HepG2 (cell line): ENCODE measurements around the gene RERE. TPM values are rescaled to one million over a fixed set of nuclear protein-coding genes. Genes with fewer than 3 reads are reported as not detected.

ENCODE experiments used
- ATAC-seq: fragments of 200-7000 bp; cut with Tn5 transposase; 3 replicates; pipeline ENCODE4 v1.9.1; 2020; ENCODE audit warnings: mild to moderate bottlenecking, moderate library complexity
- BruUV-seq: library from RNA; stranded (reverse); fragments of 400-500 nt; replicated peaks from 2 replicates; lab custom pipeline; 2021; lab: Mats Ljungman, UMichigan
- CTCF ChIA-PET: fragments of 300-600 bp; formaldehyde crosslinking; extraction: SDS; loops from one replicate; lab custom pipeline; 2021; ENCODE audit warnings: low total read pairs, inconsistent platforms, low intra/inter-chr PET ratio; lab: Yijun Ruan, JAX
- POLR2A ChIA-PET: fragments of 350-600 bp; sonication (Branson Sonifier 250); formaldehyde crosslinking; loops from one replicate; lab custom pipeline; 2020; ENCODE audit warnings: antibody characterized with exemption, inconsistent platforms; lab: Yijun Ruan, JAX
- DNase-seq: peaks from one replicate; pipeline ENCODE4 v3.0.0-alpha.2; 2015; ENCODE audit warnings: low spot score
- FAIRE-seq: peaks from 3 replicates; lab custom pipeline; 2011; peaks lifted over from hg19 to GRCh38; lab: Jason Lieb, UNC
- H2AFZ ChIP-seq: one replicate; pipeline ENCODE4 v1.6.1; 2011; ENCODE audit warnings: low read length, inconsistent platforms
- H3K27ac ChIP-seq: fragments of 300-600 bp; 3 replicates; pipeline ENCODE4 v1.8.0; 2011; ENCODE audit warnings: mixed run types, mild to moderate bottlenecking, mixed read lengths, low read length, inconsistent platforms; ENCODE audit not compliant: insufficient read depth; ENCODE audit errors: extremely low read length
- H3K27me3 ChIP-seq, 2 experiments: fragments of 200-600 bp in 1 of 2; 2 replicates in 1 of 2; 3 replicates in 1 of 2; pipeline versions ENCODE4 v1.6.0 to v1.8.0; 2011; ENCODE audit warnings: low read length in 2 of 2, mild to moderate bottlenecking in 2 of 2, moderate library complexity in 2 of 2, inconsistent platforms in 1 of 2; ENCODE audit not compliant: insufficient read depth in 2 of 2, control insufficient read depth in 1 of 2
- H3K36me3 ChIP-seq, 2 experiments: fragments of 200-600 bp in 1 of 2; replicated peaks in 1 of 2; 2 replicates in 1 of 2; 3 replicates in 1 of 2; pipeline versions ENCODE4 v1.5.1 to v1.8.0; 2011; ENCODE audit warnings: low read length in 2 of 2, inconsistent platforms in 1 of 2; ENCODE audit not compliant: insufficient read depth in 2 of 2, control insufficient read depth in 1 of 2
- H3K4me1 ChIP-seq: 2 replicates; pipeline ENCODE4 v1.5.1; 2012; ENCODE audit warnings: low read length, inconsistent platforms; ENCODE audit not compliant: insufficient read depth
- H3K4me2 ChIP-seq: 2 replicates; pipeline ENCODE4 v1.6.0; 2011; ENCODE audit warnings: low read depth, low read length, inconsistent platforms
- H3K4me3 ChIP-seq, 3 experiments: fragments of 200-600 bp in 1 of 3; sonication (generic), shearing (Covaris generic) in 1 of 3; replicated peaks in 1 of 3; 2 replicates each; pipeline ENCODE4 v1.5.1; 2011 to 2016; ENCODE audit warnings: low read length in 3 of 3, inconsistent platforms in 2 of 3, low read depth in 2 of 3, mild to moderate bottlenecking in 2 of 3, control low read depth in 1 of 3, mixed read lengths in 1 of 3; ENCODE audit not compliant: insufficient read depth in 1 of 3
- H3K79me2 ChIP-seq: one replicate; pipeline ENCODE4 v1.6.1; 2011; ENCODE audit warnings: low read length, inconsistent platforms; ENCODE audit not compliant: insufficient read depth
- H3K9ac ChIP-seq: 2 replicates; pipeline ENCODE4 v1.6.0; 2011; ENCODE audit warnings: mild to moderate bottlenecking, low read depth, low read length, inconsistent platforms; ENCODE audit not compliant: insufficient read depth
- H3K9me3 ChIP-seq: 2 replicates; pipeline ENCODE4 v1.5.1; 2012; ENCODE audit warnings: mild to moderate bottlenecking, low read length
- H4K20me1 ChIP-seq: 2 replicates; pipeline ENCODE4 v1.6.0; 2011; ENCODE audit warnings: inconsistent platforms, mild to moderate bottlenecking, low read length, moderate library complexity; ENCODE audit not compliant: insufficient read depth
- FOXP1 ChIP-seq, 2 experiments: fragments of 450-650 bp in 1 of 2; IDR thresholded peaks; 2 replicates each; pipeline ENCODE4 v1.6.1; 2017 to 2018; ENCODE audit warnings: antibody characterized with exemption in 1 of 2
- IKZF4 ChIP-seq: sonication (generic); formaldehyde crosslinking; IDR thresholded peaks from 2 replicates; pipeline ENCODE4 v1.5.1; 2020; ENCODE audit warnings: borderline replicate concordance, mild to moderate bottlenecking, low read depth, missing genetic modification reagents; ENCODE audit errors: not compliant biosample characterization
- TSC22D2 ChIP-seq: sonication (generic); formaldehyde crosslinking; IDR thresholded peaks from 2 replicates; pipeline ENCODE4 v1.5.1; 2020; ENCODE audit warnings: missing genetic modification reagents, mild to moderate bottlenecking, borderline replicate concordance
- ZNF564 ChIP-seq: sonication (generic); formaldehyde crosslinking; IDR thresholded peaks from 2 replicates; pipeline ENCODE4 v1.8.1; 2023; ENCODE audit warnings: mild to moderate bottlenecking, missing genetic modification reagents
- WGBS: methylation state at CpG from one replicate; pipeline ENCODE4 v1.1.6; 2017; ENCODE audit warnings: low lambda C conversion rate; 5-methylcytosine and 5-hydroxymethylcytosine counted together
- in situ Hi-C: cut with HindIII; loops from 2 replicates; pipeline ENCODE4 v1.10.0; 2017; ENCODE audit warnings: low pct_unique_long_range_greater_than_20kb; ENCODE audit not compliant: extremely low pct_ligation_motif_present
- intact Hi-C: fragments of 100-400 bp; cut with micrococcal nuclease; formaldehyde crosslinking; loops from one replicate; pipeline ENCODE4 v1.10.0; 2022; ENCODE audit not compliant: unreplicated experiment
- polyA plus RNA-seq, 8 experiments: library from polyadenylated mRNA; depleted of rRNA in 3 of 8; stranded (reverse) in 7 of 8; unstranded in 1 of 8; fragments of >200 nt; fragmentation: Illumina TruSeq in 4 of 8; extraction: Trizol in 4 of 8; gene quantifications; 2 replicates each; pipeline versions ENCODE4 v1.2.1 to v1.2.3, GENCODE V29; 2011 to 2016; ENCODE audit warnings: low read depth in 4 of 8, missing spikeins in 1 of 8, mixed read lengths in 1 of 8; ENCODE audit not compliant: insufficient read depth in 1 of 8
- total RNA-seq, 5 experiments: library from RNA; depleted of rRNA; stranded (reverse); fragments of >200 nt; fragmentation: Illumina TruSeq; extraction: Trizol; gene quantifications; 2 replicates each; pipeline ENCODE4 v1.2.3, GENCODE V29; 2016; ENCODE audit warnings: low read depth in 1 of 5
- TF ChIP-seq, protein P1 (sequence below): sonication (generic); formaldehyde crosslinking; IDR thresholded peaks from 2 replicates; pipeline ENCODE4 v1.4.0; 2020; ENCODE audit warnings: missing genetic modification reagents, borderline replicate concordance
- TF ChIP-seq, protein P2 (sequence below): sonication (generic); formaldehyde crosslinking; IDR thresholded peaks from 2 replicates; pipeline ENCODE4 v1.8.0; 2023; ENCODE audit warnings: mild to moderate bottlenecking, missing genetic modification reagents

The RERE gene
- total and polyA plus RNA-seq, 2 of the 13 experiments (the other 11 are each of a cell fraction or from before 2014, with no cell fraction given), result 18.3 to 21.9 TPM

DNA sequence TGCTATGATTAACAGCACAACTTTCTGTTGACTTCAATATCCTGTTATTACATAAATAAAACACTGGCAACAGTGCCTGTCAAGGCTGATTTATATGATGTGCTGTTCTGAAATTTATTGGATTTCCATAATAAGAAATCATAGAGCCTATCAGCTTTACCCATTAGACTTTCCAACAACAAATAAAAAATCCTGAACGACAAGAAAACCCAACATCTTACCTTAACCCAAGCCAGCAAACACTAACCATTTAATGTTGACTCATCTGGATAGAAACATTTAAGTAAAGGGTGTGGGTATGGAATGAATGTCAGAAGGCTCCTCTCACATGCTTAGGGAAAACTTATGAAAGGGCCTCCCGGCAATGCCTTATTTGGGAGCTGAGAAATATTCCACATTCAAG lies 334.5 kb downstream of the RERE start (continued):
- TF ChIP-seq, protein P1, sequence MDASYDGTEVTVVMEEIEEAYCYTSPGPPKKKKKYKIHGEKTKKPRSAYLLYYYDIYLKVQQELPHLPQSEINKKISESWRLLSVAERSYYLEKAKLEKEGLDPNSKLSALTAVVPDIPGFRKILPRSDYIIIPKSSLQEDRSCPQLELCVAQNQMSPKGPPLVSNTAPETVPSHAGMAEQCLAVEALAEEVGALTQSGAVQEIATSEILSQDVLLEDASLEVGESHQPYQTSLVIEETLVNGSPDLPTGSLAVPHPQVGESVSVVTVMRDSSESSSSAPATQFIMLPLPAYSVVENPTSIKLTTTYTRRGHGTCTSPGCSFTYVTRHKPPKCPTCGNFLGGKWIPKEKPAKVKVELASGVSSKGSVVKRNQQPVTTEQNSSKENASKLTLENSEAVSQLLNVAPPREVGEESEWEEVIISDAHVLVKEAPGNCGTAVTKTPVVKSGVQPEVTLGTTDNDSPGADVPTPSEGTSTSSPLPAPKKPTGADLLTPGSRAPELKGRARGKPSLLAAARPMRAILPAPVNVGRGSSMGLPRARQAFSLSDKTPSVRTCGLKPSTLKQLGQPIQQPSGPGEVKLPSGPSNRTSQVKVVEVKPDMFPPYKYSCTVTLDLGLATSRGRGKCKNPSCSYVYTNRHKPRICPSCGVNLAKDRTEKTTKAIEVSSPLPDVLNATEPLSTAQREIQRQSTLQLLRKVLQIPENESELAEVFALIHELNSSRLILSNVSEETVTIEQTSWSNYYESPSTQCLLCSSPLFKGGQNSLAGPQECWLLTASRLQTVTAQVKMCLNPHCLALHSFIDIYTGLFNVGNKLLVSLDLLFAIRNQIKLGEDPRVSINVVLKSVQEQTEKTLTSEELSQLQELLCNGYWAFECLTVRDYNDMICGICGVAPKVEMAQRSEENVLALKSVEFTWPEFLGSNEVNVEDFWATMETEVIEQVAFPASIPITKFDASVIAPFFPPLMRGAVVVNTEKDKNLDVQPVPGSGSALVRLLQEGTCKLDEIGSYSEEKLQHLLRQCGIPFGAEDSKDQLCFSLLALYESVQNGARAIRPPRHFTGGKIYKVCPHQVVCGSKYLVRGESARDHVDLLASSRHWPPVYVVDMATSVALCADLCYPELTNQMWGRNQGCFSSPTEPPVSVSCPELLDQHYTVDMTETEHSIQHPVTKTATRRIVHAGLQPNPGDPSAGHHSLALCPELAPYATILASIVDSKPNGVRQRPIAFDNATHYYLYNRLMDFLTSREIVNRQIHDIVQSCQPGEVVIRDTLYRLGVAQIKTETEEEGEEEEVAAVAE (CRISPR knock-in tag), result no peak
- TF ChIP-seq FOXP1 (IDR thresholded peaks at IDR 0.05), result no peak
- no peak for TF ChIP-seq FOXP1 (CRISPR knock-in tag; IDR thresholded peaks at IDR 0.05)

DNA sequence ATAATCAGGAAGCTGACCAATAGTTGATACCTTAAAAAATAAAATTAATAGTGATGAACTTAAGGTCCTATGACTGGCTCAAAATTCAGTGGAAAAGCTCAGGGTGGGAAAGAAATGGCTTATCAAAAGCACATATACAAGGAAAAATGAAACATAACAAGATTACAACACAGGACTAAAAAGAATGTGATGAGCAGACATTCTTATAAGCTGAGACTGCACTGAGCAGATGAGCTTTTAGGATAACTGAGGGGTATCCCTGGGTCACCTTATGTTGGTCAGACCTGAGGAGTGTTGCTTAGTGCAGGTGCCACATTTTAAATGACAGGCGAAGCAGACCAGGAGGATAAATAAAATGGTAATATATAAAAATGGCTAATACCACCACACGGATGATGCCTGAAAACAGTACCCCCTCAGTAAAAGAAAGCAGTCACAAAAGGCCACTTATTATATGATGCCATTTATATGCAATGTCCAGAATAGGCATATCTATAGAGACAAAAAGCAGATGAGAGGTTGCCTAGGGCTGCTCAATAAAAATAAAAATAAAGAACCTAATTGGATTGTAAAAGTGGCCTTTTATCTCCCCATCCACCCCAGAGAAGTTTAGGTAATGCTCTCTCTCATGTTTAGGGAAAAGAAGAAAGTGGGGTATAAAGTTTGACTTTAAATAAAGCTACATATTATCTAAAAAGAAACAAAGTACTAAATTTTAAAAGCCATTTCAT lies 335.6 kb downstream of the RERE start:
- no TSS peak for BruUV-seq
- H3K27ac ChIP-seq, result no peak overlapping the region

More for the DNA sequence above, 335.6 kb downstream of the RERE start:
- Histone ChIP-seq H3K36me3 (peaks cover 0 to 6% of the 10 kb centered on the region in 2 experiments; a peak in 2 of 5 replicates), H3K27me3 (no peaks in the 10 kb centered on the region), H3K4me2 (no peak overlapping the region), H3K9me3 (no peaks in the 10 kb centered on the region), H3K4me3 (no peak overlapping the region), H3K79me2 (peaks cover 24% of the 10 kb centered on the region), H3K9ac (no peak overlapping the region), H4K20me1 (peaks cover 36% of the 10 kb centered on the region), H2AFZ (no peak overlapping the region), H3K4me1 (peaks cover 37% of the 10 kb centered on the region)
- DNase-seq (no peak), ATAC-seq (no peak), FAIRE-seq (no peak)
- intact Hi-C loops, result no loop called here
- in situ Hi-C loops, result no loop called here
- CTCF ChIA-PET, result no interaction called here
- TF ChIP-seq TSC22D2 (CRISPR knock-in tag) (no peak), ZNF564 (CRISPR knock-in tag) (no peak), IKZF4 (CRISPR knock-in tag) (no peak)
- TF ChIP-seq, protein P2, sequence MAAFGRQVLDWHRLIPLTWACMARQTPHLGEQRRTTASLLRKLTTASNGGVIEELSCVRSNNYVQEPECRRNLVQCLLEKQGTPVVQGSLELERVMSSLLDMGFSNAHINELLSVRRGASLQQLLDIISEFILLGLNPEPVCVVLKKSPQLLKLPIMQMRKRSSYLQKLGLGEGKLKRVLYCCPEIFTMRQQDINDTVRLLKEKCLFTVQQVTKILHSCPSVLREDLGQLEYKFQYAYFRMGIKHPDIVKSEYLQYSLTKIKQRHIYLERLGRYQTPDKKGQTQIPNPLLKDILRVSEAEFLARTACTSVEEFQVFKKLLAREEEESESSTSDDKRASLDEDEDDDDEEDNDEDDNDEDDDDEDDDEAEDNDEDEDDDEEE (CRISPR knock-in tag), result no peak
- POLR2A ChIA-PET, result no interaction called here
- WGBS, result 98% methylated on average over 2 of the region's 2 CpGs
